ENCODE results near the gene CCDC124.

Gene CCDC124

GRCh38 chr19:17957885-17958284 lies 25.1 kb downstream of the CCDC124 start:
- TF ChIP-seq CTCF (conservative IDR thresholded peaks at IDR 0.05; ENCODE audit: low read depth, low read length): no peak
- no peak overlapping the region for H3K4me3 ChIP-seq (ENCODE audit: low read length)
- DNase-seq (ENCODE audit: low read depth): no peak

DNA sequence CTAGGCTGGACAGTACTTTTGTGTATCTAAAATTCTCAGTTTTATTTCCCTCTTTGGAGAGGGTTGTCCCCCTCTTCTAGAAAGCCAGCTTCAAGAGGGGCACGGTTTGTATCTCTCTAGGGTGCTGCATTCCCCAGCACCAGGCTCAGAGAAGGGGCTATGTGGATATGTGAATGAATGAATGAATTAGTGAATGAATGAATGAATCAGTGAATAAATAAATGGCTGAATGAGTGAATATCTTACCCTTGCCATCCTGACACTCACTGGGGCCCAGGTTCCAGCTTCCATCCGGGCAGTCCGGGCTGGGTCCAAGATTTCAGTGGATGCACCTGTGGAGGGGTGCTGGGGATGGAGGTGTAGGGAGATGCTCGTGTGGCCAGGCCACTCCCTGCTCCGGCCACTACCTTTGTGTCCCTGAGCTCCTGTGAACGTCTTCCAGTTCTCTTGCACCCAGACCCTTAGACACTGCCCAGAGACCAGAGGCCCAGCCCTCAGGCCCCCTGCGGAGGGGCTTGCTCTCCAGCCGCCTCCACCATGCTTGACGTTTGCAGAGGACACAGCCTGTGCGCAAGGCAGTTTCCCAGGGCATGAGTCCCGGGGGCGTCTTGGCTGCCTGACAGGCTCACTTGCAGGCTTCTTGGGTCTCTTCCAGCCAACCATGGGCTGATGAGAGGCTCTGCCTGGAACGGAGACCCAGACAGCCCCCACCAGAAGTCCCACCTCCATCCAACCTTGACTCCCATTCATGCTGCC lies 31.3 kb downstream of the CCDC124 start:
- no peak for TF ChIP-seq CTCF (conservative IDR thresholded peaks at IDR 0.05; ENCODE audit: low read depth, low read length)
- H3K4me3 ChIP-seq (ENCODE audit: low read length): no peak overlapping the region
- no peak for DNase-seq (ENCODE audit: low read depth)

DNA sequence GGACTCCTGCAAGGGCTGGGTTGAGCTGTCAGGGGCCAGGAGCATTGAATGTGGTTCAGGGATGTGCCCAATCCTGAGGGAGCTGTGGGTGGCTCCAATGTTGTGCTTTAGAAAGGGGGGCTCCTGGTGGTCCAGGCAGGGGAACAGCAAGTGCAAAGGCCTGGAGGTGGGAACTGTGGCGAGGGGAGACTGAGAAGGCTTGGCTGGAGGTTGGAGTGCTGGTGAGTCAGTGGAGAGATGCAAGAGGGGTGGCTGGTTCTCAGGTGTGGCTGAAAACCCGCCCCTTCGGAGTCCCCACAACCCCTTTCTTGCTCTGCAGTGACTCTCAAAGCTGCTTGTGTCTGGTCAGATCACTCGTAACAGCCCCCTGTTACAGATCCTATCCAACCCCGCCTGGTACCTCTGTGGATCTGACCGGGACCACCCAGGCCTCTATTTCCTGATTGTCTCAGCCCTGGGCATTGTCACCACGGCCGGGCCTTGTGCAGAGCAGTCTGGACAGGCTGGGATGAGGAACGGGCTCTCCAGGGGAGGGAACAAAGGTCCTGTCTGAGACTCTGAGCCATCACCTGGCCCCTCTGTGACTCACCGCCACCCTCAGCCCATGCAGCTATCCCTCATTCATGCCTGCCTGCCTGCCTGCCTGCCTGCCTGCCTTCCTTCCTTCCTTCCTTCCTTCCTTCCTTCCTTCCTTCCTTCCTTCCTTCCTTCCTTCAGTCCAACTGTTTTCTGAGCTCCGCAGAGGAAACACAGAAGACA lies 32.7 kb downstream of the CCDC124 start:
- DNase-seq (ENCODE audit: low read depth): no peak
- H3K4me3 ChIP-seq (ENCODE audit: low read length): no peak overlapping the region
- no peak for TF ChIP-seq CTCF (conservative IDR thresholded peaks at IDR 0.05; ENCODE audit: low read depth, low read length)

DNA sequence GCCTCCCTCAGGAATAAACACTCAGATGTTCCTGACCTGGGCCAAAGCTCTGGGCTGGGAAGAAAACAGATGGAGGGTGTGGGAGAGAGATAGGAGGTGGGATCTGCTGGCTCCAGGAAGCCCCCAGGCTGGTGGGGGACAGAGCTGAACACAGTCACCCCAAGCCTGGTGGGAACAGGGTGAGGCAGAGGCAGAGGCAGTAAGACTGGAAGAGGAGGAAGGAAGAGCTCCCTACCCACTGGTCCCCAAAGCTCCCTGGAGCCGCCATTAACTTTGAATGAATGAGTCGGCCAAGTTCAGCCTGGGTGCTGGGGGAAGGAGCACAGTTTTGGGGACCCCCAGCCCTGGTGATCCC lies 33.3 kb downstream of the CCDC124 start:
- no peak for TF ChIP-seq CTCF (conservative IDR thresholded peaks at IDR 0.05; ENCODE audit: low read depth, low read length)
- DNase-seq (ENCODE audit: low read depth): no peak
- H3K4me3 ChIP-seq (ENCODE audit: low read length): no peak overlapping the region

- TF ChIP-seq CTCF (conservative IDR thresholded peaks at IDR 0.05; ENCODE audit: low read depth, low read length): no peak
- no peak for DNase-seq (ENCODE audit: low read depth)
- H3K4me3 ChIP-seq (ENCODE audit: low read length): peak within 1 kb of the TSS; percentile 37
Measured at GRCh38 chr19:17966550-17967256, 33.9 kb downstream of the CCDC124 start, which contains the start of gene KCNN1. Gene KCNN1, plus strand, starts transcription at chr19:17967107. Its CDS starts 6,782 bp downstream, at chr19:17973889.

DNA sequence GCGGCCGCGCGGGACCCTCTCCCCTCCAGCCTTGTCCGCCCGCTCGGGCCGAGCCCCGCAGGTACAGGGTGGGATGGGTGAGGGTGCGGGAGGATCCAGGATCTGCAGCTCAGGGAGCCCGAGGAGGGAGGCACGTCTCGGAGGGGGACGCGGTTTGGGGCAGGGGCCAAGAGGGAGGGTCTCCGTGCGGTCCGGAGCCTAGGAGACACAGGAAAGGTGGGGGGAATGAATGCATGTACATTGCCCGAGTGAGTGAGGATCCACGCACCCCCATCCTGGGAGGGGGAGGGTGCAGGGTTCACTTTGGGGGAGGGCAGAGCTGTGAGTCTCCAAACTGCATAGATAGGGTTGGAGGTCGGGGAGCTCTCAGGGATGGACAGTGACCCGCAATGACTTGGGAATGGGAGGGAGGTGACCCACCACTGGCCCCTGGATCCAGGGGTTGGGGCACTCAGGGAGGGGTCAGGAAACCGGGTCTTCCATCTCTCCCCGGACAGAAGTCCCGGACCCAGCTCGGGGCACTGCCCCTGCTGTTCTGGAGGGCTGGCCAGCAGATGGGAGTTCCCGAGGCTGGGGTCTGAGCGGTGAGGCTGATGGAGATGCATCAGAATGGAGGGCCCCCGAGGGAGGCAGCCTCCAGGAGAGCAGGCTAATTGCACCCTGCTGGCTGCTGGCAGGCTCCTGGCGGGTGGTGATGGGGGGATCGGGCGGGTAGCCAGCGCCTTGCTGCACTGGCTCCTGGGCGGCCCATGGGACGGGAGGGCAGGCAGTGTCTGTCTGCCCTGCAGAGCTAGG lies 34.6 kb downstream of the CCDC124 start:
- peak overlapping the region; percentile 37 for H3K4me3 ChIP-seq (ENCODE audit: low read length)
- TF ChIP-seq CTCF (conservative IDR thresholded peaks at IDR 0.05; ENCODE audit: low read depth, low read length): no peak
- no peak for DNase-seq (ENCODE audit: low read depth)

Measured in retinal pigment epithelial cell (primary cell).